Measurements from ENCODE around the gene IL34.

IL34 gene

DNA sequence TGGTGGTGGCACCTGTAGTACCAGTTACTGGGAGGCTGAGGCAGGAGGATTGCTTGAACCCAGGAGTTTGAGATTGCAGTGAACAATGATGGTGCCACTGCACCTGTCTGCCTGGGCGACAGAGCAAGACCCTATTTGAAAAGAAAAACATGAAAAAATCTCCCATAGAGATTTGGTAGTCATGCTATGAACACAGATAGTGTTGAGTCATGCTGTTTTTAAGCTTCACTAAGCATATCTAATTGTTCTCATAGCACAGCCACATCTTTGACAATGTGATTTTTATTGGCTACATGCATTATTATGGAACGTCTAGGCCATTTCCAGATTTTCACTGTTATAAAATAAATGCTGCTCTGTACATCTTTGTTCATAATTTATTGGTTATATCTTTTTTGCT is 6.0 kb downstream of the IL34 start:
- FAIRE-seq (no peak), DNase-seq (ENCODE audit: insufficient read length) (no peak)
- no peak for TF ChIP-seq TAF1 (IDR thresholded peaks at IDR 0.05; ENCODE audit: borderline replicate concordance, low read depth, low read length)
- no peak for TF ChIP-seq POLR2AphosphoS5 (IDR thresholded peaks at IDR 0.05; ENCODE audit: low read depth, low read length)
- no peak for TF ChIP-seq POLR2A (IDR thresholded peaks at IDR 0.05; ENCODE audit: low read depth, low read length)

DNA sequence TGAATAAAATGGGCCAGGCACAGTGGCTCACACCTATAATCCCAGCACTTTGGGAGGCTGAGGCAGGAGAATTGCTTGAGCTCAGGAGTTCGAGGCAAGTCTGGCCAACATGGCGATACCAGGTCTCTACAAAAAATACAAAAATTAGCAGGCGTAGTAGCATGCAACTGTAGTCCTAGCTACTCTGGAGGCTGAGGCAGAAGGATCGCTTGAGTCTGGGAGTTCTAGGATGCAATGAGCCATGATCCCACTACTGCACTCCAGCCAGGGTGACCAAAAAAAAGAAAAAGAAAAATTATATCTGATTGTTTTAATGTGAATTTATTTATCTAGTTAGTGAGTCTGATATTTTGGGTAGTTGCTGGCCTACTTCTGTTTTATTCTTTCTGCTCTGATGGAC is 7.0 kb downstream of the IL34 start:
- FAIRE-seq (no peak), DNase-seq (ENCODE audit: insufficient read length) (no peak)
- TF ChIP-seq POLR2AphosphoS5 (IDR thresholded peaks at IDR 0.05; ENCODE audit: low read depth, low read length) (no peak), TAF1 (IDR thresholded peaks at IDR 0.05; ENCODE audit: borderline replicate concordance, low read depth, low read length) (no peak), POLR2A (IDR thresholded peaks at IDR 0.05; ENCODE audit: low read depth, low read length) (no peak)

DNA sequence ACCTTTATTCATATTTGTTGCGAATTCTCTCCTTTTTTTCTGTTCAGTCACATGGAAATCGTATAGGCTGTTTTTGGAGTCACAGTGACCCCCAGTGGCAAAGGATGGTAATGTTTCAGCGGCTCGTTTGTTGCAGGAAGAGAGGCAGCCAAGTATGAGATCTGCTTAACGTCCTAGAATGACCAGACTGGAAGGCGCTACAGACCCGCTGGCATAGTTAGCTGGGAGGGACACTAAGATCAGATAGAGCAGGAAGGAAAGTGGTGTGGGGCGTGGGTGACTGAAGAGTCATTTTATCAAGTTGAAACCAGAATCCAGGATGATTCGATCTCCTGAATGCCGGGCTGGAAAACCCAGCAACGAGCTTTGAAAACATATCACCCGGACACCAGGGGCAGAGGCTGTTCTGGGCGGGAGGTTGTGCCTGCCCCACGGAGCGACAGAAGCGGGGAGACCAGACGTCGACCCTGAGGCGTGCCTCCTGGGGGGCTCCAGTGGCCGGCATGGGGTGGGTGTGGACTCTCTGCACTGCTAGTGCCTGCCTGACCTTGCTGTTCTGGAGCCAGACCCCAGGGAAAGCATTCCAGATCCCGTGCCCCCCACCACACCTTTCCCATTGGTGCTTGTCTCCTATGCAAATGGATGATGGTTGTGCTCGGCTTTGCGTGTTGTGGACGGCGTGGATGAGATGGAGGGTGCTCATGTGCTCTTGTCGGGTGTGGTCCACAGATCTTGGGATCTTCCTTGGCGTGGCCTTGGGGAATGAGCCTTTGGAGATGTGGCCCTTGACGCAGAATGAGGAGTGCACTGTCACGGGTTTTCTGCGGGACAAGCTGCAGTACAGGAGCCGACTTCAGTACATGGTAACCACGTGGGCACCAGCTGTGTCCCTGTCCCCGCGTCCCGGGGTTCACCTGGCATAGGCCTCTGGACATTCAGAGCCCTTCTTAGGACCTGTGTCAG is 7.7 kb downstream of the IL34 start:
- TF ChIP-seq TAF1 (IDR thresholded peaks at IDR 0.05; ENCODE audit: borderline replicate concordance, low read depth, low read length) (no peak), POLR2AphosphoS5 (IDR thresholded peaks at IDR 0.05; ENCODE audit: low read depth, low read length) (no peak), POLR2A (IDR thresholded peaks at IDR 0.05; ENCODE audit: low read depth, low read length) (no peak)
- FAIRE-seq (peak; percentile 94), DNase-seq (ENCODE audit: insufficient read length) (no peak)

DNA sequence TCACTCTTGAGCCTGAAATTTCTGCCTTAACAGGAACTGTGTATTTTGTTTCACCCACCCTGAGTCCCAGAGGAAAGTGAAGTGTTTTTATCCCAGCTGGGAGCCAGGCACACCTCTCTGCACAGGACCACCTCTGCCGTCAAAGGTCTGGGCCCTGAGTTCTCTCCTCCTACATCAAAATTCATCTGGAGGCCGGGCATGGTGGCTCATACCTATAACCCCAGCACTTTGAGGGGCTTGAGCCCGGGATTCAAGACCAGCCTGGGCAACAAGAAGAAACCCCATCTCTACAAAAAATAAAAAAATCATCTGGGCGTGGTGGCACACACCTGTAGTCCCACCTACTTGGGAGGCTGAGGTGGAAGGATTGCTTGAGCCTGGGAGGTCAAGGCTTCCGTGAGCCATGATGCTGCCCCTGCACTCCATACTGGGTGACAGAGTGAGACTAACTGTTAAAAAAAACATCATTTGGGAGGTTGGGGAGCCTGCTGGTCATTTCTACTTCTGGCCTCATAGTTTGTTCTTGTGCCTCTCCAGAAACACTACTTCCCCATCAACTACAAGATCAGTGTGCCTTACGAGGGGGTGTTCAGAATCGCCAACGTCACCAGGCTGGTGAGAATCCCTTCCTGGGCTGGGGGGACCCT is 9.8 kb downstream of the IL34 start:
- DNase-seq (ENCODE audit: insufficient read length) (no peak), FAIRE-seq (no peak)
- no peak for TF ChIP-seq TAF1 (IDR thresholded peaks at IDR 0.05; ENCODE audit: borderline replicate concordance, low read depth, low read length)
- TF ChIP-seq POLR2A (IDR thresholded peaks at IDR 0.05; ENCODE audit: low read depth, low read length): no peak

DNA sequence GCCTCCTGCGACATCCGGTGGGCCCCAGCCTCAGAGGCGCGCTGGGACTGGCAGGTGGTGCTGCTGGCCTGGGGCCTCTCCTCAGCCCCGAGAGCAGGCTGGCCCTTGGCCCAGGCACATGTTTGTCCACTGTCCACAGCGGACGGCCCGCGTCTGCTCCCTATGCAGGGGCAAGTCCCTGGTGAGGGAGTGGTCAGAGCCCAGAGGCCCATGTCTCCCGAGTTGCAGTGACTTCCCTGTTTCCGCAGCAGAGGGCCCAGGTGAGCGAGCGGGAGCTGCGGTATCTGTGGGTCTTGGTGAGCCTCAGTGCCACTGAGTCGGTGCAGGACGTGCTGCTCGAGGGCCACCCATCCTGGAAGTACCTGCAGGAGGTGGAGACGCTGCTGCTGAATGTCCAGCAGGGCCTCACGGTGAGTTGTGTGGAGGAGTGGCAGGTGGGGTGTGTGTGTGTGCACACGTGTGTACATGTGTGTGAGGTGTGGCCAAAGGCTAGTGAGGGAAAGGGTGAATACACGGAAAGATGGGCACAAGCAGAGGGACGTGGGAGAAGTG is 10.4 kb downstream of the IL34 start:
- DNase-seq (ENCODE audit: insufficient read length) (no peak), FAIRE-seq (no peak)

DNA sequence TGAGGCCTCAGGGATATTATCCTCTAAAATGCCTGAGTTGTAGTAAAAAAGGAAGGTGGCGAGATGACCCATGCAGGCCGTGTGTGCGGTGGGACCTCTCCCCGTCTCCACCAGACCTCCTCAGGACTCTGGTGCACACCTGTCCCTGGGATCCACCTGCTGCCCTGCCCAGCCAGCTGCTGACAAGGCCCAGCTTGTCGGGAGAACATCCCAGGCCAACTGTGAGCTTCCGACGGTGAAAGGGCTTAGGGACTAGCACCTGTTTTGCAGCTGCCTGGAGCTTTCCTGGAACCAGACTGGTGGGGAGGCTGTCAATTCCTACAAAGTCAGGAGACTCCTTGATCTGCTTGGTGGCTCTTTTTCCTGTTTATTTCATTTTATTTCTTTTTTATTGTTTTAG is 11.6 kb downstream of the IL34 start:
- TF ChIP-seq POLR2A (IDR thresholded peaks at IDR 0.05; ENCODE audit: low read depth, low read length): no peak
- no peak for TF ChIP-seq TAF1 (IDR thresholded peaks at IDR 0.05; ENCODE audit: borderline replicate concordance, low read depth, low read length)
- TF ChIP-seq POLR2AphosphoS5 (IDR thresholded peaks at IDR 0.05; ENCODE audit: low read depth, low read length): no peak
- no peak for FAIRE-seq
- no peak for DNase-seq (ENCODE audit: insufficient read length)

More for the DNA sequence above, 10.4 kb downstream of the IL34 start:
- TF ChIP-seq POLR2AphosphoS5 (IDR thresholded peaks at IDR 0.05; ENCODE audit: low read depth, low read length): no peak

DNA sequence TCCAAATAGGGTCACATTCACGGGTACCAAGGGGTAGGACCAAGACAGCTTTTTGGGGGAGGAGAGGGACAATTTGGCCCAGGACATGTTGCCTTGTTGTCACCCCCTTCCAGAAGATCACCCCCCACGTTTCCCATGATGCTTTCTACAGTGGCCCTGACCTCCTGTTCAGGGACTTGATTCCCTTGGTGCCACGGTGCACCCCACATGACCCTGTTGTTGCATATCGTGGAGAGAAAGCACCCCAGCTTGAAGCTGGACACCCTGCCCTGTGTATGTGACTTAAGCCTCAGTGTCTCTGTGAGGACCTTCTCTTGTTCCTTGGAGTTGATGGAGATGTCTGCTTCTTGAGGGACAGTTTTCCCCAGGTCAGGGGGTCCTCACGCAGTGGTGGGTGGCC is 12.6 kb downstream of the IL34 start:
- no peak for TF ChIP-seq POLR2A (IDR thresholded peaks at IDR 0.05; ENCODE audit: low read depth, low read length)
- FAIRE-seq (no peak), DNase-seq (ENCODE audit: insufficient read length) (no peak)

DNA sequence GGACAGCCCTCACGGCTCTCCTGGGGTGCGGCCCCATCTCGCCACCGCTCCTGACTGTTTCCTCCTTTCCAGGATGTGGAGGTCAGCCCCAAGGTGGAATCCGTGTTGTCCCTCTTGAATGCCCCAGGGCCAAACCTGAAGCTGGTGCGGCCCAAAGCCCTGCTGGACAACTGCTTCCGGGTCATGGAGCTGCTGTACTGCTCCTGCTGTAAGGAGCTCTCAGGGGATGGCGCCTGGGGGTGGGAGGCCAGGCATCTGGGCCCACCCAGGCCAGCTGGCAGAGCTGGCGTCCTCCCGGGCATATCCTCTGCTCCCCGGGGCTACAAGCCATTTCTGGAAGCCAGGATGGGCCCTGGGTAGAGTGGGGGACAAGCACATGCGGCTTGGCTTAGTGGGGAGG is 13.2 kb downstream of the IL34 start:
- FAIRE-seq: no peak
- no peak for TF ChIP-seq POLR2A (IDR thresholded peaks at IDR 0.05; ENCODE audit: low read depth, low read length)
- no peak for TF ChIP-seq POLR2AphosphoS5 (IDR thresholded peaks at IDR 0.05; ENCODE audit: low read depth, low read length)
- no peak for TF ChIP-seq TAF1 (IDR thresholded peaks at IDR 0.05; ENCODE audit: borderline replicate concordance, low read depth, low read length)
- DNase-seq (ENCODE audit: insufficient read length): no peak

DNA sequence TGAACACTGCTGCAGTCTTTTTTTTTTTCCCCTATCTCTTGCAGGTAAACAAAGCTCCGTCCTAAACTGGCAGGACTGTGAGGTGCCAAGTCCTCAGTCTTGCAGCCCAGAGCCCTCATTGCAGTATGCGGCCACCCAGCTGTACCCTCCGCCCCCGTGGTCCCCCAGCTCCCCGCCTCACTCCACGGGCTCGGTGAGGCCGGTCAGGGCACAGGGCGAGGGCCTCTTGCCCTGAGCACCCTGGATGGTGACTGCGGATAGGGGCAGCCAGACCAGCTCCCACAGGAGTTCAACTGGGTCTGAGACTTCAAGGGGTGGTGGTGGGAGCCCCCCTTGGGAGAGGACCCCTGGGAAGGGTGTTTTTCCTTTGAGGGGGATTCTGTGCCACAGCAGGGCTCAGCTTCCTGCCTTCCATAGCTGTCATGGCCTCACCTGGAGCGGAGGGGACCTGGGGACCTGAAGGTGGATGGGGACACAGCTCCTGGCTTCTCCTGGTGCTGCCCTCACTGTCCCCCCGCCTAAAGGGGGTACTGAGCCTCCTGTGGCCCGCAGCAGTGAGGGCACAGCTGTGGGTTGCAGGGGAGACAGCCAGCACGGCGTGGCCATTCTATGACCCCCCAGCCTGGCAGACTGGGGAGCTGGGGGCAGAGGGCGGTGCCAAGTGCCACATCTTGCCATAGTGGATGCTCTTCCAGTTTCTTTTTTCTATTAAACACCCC is 13.8 kb downstream of the IL34 start:
- FAIRE-seq (no peak), DNase-seq (ENCODE audit: insufficient read length) (no peak)
- TF ChIP-seq TAF1 (IDR thresholded peaks at IDR 0.05; ENCODE audit: borderline replicate concordance, low read depth, low read length) (no peak), POLR2AphosphoS5 (IDR thresholded peaks at IDR 0.05; ENCODE audit: low read depth, low read length) (no peak), POLR2A (IDR thresholded peaks at IDR 0.05; ENCODE audit: low read depth, low read length) (no peak)

DNA sequence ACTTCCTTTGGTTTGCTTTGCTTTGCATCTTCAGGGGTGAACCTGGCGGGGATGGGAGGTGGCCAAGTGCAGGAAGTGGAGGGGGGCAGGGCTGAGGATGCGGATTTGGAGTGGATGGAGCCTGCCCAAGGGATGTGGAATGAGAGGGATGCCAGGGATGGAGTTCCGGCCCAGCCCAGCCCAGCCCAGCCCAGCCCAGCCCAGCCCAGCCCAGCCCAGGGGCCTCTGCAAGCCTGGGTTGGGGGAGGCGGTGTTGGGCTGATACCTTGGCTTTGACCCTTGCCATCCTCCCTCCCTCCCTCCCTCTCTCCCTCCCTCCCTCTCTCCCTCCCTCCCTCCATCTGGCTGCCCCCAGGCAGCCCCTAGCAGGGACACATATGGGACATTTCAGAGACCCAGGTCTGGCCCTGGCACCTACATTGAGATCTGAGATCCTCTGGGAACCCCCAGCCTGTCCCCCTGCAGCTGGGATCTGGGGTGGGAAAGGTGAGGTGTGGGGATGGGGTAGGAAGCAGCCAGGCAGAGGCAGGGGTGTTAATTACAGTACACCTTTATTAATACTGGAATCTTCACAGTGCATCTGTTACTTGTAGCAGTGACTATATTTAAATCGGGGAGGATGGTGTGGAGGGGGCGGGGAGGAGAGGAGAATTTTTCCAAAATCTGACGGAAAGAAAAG is 14.5 kb downstream of the IL34 start:
- FAIRE-seq (no peak), DNase-seq (ENCODE audit: insufficient read length) (no peak)
- no peak for TF ChIP-seq TAF1 (IDR thresholded peaks at IDR 0.05; ENCODE audit: borderline replicate concordance, low read depth, low read length)
- no peak for TF ChIP-seq POLR2A (IDR thresholded peaks at IDR 0.05; ENCODE audit: low read depth, low read length)
- no peak for TF ChIP-seq POLR2AphosphoS5 (IDR thresholded peaks at IDR 0.05; ENCODE audit: low read depth, low read length)

DNA sequence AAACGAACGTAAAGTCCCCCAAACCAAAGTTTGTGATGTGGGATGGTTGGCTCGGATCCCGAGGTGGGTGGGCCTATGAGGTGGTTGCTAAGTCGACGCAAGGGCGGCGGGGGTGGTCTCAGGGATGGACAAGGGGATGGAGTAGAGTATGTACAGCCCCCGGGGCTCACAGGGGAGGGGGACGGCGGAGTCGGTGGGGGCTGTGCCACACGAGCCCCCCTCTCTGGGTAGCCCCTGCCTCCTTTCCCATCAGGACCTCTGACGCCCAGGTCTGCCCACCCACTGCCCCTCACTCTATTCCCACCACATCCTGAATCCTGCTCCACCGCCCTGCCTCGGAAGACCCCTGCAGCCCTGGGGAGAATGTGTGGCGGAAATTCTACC is 15.2 kb downstream of the IL34 start:
- no peak for TF ChIP-seq POLR2AphosphoS5 (IDR thresholded peaks at IDR 0.05; ENCODE audit: low read depth, low read length)
- TF ChIP-seq TAF1 (IDR thresholded peaks at IDR 0.05; ENCODE audit: borderline replicate concordance, low read depth, low read length): no peak
- no peak for TF ChIP-seq POLR2A (IDR thresholded peaks at IDR 0.05; ENCODE audit: low read depth, low read length)
- FAIRE-seq: no peak
- DNase-seq (ENCODE audit: insufficient read length): no peak
